Endothelial cell of umbilical vein (primary cell): ENCODE results near the gene AIG1. TPM values are rescaled to one million over a fixed set of nuclear protein-coding genes. Genes with fewer than 3 reads are reported as not detected.

Experiments
- BruUV-seq: library from RNA; stranded (reverse); fragments of 400-500 nt; replicated peaks from 2 replicates; lab custom pipeline; 2021; lab: Mats Ljungman, UMichigan
- CTCF ChIA-PET: fragments of 300-600, 350-600 bp; sonication (Branson Sonifier 250); formaldehyde crosslinking; loops from one replicate; lab custom pipeline; 2021; ENCODE audit warnings: antibody characterized with exemption, inconsistent platforms; lab: Charles Lee
- POLR2A ChIA-PET: fragments of 300-600, 350-600 bp; sonication (Branson Sonifier 250); formaldehyde crosslinking; loops from one replicate; lab custom pipeline; 2021; ENCODE audit warnings: antibody characterized with exemption, inconsistent platforms; lab: Charles Lee
- DNase-seq: peaks from one replicate; pipeline ENCODE4 v3.0.0-alpha.2; 2011; ENCODE audit warnings: low read depth, low spot score
- FAIRE-seq: peaks from 2 replicates; lab custom pipeline; 2011; peaks lifted over from hg19 to GRCh38; lab: Jason Lieb, UNC
- H2AFZ ChIP-seq: 2 replicates; pipeline ENCODE4 v1.6.0; 2012; ENCODE audit warnings: low read depth, low read length, control low read depth, inconsistent platforms
- H3K27ac ChIP-seq: 2 replicates; pipeline ENCODE4 v1.5.1; 2011; ENCODE audit warnings: low read depth, mild to moderate bottlenecking, control low read depth, low read length, moderate library complexity; ENCODE audit not compliant: insufficient read depth
- H3K27me3 ChIP-seq, 2 experiments: 2 replicates each; pipeline versions ENCODE4 v1.6.0 to v1.6.1; 2011; ENCODE audit warnings: low read length in 2 of 2, mixed read lengths in 1 of 2; ENCODE audit not compliant: control insufficient read depth in 2 of 2, insufficient read depth in 2 of 2
- H3K36me3 ChIP-seq, 2 experiments: 2 replicates in 1 of 2; 3 replicates in 1 of 2; pipeline ENCODE4 v1.5.1; 2011; ENCODE audit warnings: low read length in 2 of 2, mild to moderate bottlenecking in 1 of 2, moderate library complexity in 1 of 2; ENCODE audit not compliant: control insufficient read depth in 2 of 2, insufficient read depth in 2 of 2; ENCODE audit errors: extremely low read depth in 1 of 2
- H3K4me1 ChIP-seq: 3 replicates; pipeline ENCODE4 v1.5.1; 2011; ENCODE audit warnings: mild to moderate bottlenecking, low read length; ENCODE audit not compliant: control insufficient read depth, insufficient read depth; ENCODE audit errors: extremely low read depth
- H3K4me2 ChIP-seq: 2 replicates; pipeline ENCODE4 v1.6.1; 2011; ENCODE audit warnings: low read length, control low read depth, mixed read lengths; ENCODE audit not compliant: insufficient read depth
- H3K4me3 ChIP-seq, 3 experiments: fragments of 200-600 bp in 1 of 3; sonication (generic), shearing (Covaris generic) in 1 of 3; replicated peaks in 1 of 3; 2 replicates each; pipeline ENCODE4 v1.5.1; 2011 to 2016; ENCODE audit warnings: control low read depth in 3 of 3, low read length in 3 of 3, mild to moderate bottlenecking in 2 of 3, inconsistent platforms in 1 of 3, low read depth in 1 of 3, moderate library complexity in 1 of 3; ENCODE audit not compliant: insufficient read depth in 1 of 3
- H3K79me2 ChIP-seq: 2 replicates; pipeline ENCODE4 v1.6.0; 2012; ENCODE audit warnings: low read length, inconsistent platforms; ENCODE audit not compliant: control insufficient read depth, insufficient read depth
- H3K9ac ChIP-seq: replicated peaks from 2 replicates; pipeline ENCODE3; 2011; ENCODE audit warnings: low read length, control low read depth; ENCODE audit not compliant: insufficient read depth; ENCODE audit errors: extremely low read depth
- H3K9me1 ChIP-seq: replicated peaks from 3 replicates; pipeline ENCODE4 v1.6.0; 2011; ENCODE audit warnings: mild to moderate bottlenecking, low read length; ENCODE audit not compliant: control insufficient read depth, insufficient read depth; ENCODE audit errors: extremely low read depth
- H3K9me3 ChIP-seq: replicated peaks from 2 replicates; pipeline ENCODE4 v1.5.1; 2012; ENCODE audit warnings: low read length, inconsistent platforms; ENCODE audit not compliant: control insufficient read depth, insufficient read depth
- H4K20me1 ChIP-seq: replicated peaks from 2 replicates; pipeline ENCODE3; 2011; ENCODE audit warnings: mild to moderate bottlenecking, low read length; ENCODE audit not compliant: control insufficient read depth, insufficient read depth; ENCODE audit errors: extremely low read depth
- CTCF ChIP-seq, 2 donors: IDR thresholded peaks; 1 replicate in 1 of 2; 2 replicates in 1 of 2; pipeline ENCODE4 v1.5.1; 2011; ENCODE audit warnings: low read length in 2 of 2, mild to moderate bottlenecking in 2 of 2, moderate library complexity in 2 of 2, control low read depth in 1 of 2, inconsistent platforms in 1 of 2, low read depth in 1 of 2; ENCODE audit not compliant: insufficient read depth in 1 of 2; ENCODE audit errors: extremely low read depth in 1 of 2
- EZH2 ChIP-seq: IDR thresholded peaks from 2 replicates; pipeline ENCODE4 v1.6.1; 2012; ENCODE audit warnings: borderline replicate concordance, low read depth, mild to moderate bottlenecking, moderate library complexity, low read length, inconsistent platforms; ENCODE audit not compliant: severe bottlenecking
- FOS ChIP-seq: IDR thresholded peaks from 2 replicates; pipeline ENCODE4 v1.6.1; 2011; ENCODE audit warnings: mild to moderate bottlenecking, low read length, moderate library complexity, borderline replicate concordance; ENCODE audit not compliant: insufficient read depth
- GATA2 ChIP-seq: IDR thresholded peaks from 2 replicates; pipeline ENCODE4 v1.7.0; 2011; ENCODE audit warnings: low read depth, mild to moderate bottlenecking, moderate library complexity, mixed read lengths, low read length; ENCODE audit not compliant: insufficient read length, insufficient read depth
- JUN ChIP-seq: IDR thresholded peaks from 2 replicates; pipeline ENCODE4 v1.6.1; 2011; ENCODE audit warnings: borderline replicate concordance, low read depth; ENCODE audit not compliant: insufficient read length, insufficient read depth
- MAX ChIP-seq: IDR thresholded peaks from 2 replicates; pipeline ENCODE4 v1.6.1; 2011; ENCODE audit not compliant: insufficient read depth, insufficient read length
- MYC ChIP-seq: IDR thresholded peaks from one replicate; pipeline ENCODE4 v1.6.1; 2011; ENCODE audit warnings: mild to moderate bottlenecking, low read depth, low read length
- POLR2A ChIP-seq: IDR thresholded peaks from 2 replicates; pipeline ENCODE4 v1.6.1; 2012; ENCODE audit warnings: low read depth, mild to moderate bottlenecking, control low read depth, low read length
- POLR2AphosphoS5 ChIP-seq: IDR thresholded peaks from 2 replicates; pipeline ENCODE4 v1.6.1; 2012; ENCODE audit warnings: low read depth, mild to moderate bottlenecking, control low read depth, low read length, moderate library complexity; ENCODE audit not compliant: insufficient read depth
- dilution Hi-C: fragments of 300-500 bp; cut with MboI; formaldehyde crosslinking; loops from one replicate; pipeline ENCODE4 v1.15.0; 2019; ENCODE audit warnings: low sequenced_read_pairs; ENCODE audit not compliant: extremely low pct_ligation_motif_present
- intact Hi-C: fragments of 100-400 bp; cut with micrococcal nuclease; formaldehyde crosslinking; loops from one replicate; pipeline ENCODE4 v1.10.0; 2022
- polyA plus RNA-seq, 4 experiments: library from polyadenylated mRNA; depleted of rRNA in 3 of 4; stranded (reverse) in 3 of 4; unstranded in 1 of 4; fragments of >200 nt; gene quantifications; 2 replicates each; pipeline versions ENCODE4 v1.2.1 to v1.2.3, GENCODE V29; 2011 to 2012; ENCODE audit warnings: missing spikeins in 1 of 4
- total RNA-seq: library from RNA; stranded (reverse); gene quantifications from 2 replicates; pipeline ENCODE4 v1.2.3, GENCODE V29; 2021

Gene AIG1
- total and polyA plus RNA-seq, 2 donors (not counting 3 experiments of a cell fraction or from before 2014, with no cell fraction given): 17.7 to 22.7 TPM

GRCh38 chr6:143068001-143068400 lies 7.3 kb downstream of the AIG1 start:
- Histone ChIP-seq H3K27me3 (no peaks in the 10 kb centered on the region), H3K4me2 (no peak overlapping the region), H3K9ac (no peak overlapping the region), H3K4me3 (no peak overlapping the region), H3K9me3 (no peaks in the 10 kb centered on the region), H2AFZ (no peak overlapping the region), H3K4me1 (no peaks in the 10 kb centered on the region), H3K27ac (no peak overlapping the region), H3K36me3 (no peaks in the 10 kb centered on the region), H3K79me2 (no peaks in the 10 kb centered on the region), H4K20me1 (no peaks in the 10 kb centered on the region), H3K9me1 (no peaks in the 10 kb centered on the region)
- ChIA-PET POLR2A (no interaction called here), CTCF (no interaction called here)
- dilution Hi-C loops (no loop called here), intact Hi-C loops (loop anchor here (10.0 kb wide), 1 partner anchor 357 kb away; no protein-coding TSS in a partner anchor)
- DNase-seq (no peak), FAIRE-seq (no peak)
- no TSS peak for BruUV-seq
- TF ChIP-seq POLR2A: no peak
- no peak for TF ChIP-seq CTCF (IDR thresholded peaks at IDR 0.05; ENCODE audit: extremely low read depth in 1 of 2, insufficient read depth in 1 of 2, low read depth in 1 of 2, low read length in 2 of 2)

DNA sequence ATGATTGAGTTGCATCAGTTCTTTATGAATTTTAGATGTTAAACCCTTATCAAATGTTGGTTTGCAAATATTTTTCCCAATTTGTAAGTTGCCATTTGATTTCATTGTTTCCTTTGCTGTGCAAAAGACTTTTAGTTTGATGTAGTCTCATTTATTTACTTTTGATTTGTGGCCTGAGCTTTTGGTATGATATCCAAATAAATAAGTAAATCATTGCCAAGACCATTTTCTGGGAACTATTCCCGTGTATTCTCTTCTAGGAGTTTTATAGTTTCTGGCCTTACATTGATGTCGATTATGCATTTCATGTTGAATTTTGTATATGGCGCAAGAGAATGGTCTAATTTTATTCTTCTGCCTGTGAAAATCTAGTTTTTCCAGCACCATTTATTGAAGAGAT lies 13.4 kb downstream of the AIG1 start:
- no peaks in the 10 kb centered on the region for H3K9me3 ChIP-seq
- no peak overlapping the region for H3K4me3 ChIP-seq
- no peak overlapping the region for H3K27ac ChIP-seq
- no peak for TF ChIP-seq POLR2A
- TF ChIP-seq EZH2: no peak
- TF ChIP-seq MYC: no peak
- no peak for TF ChIP-seq GATA2
- TF ChIP-seq FOS: no peak
- TF ChIP-seq POLR2AphosphoS5: no peak
- no peak for TF ChIP-seq CTCF (IDR thresholded peaks at IDR 0.05; ENCODE audit: extremely low read depth in 1 of 2, insufficient read depth in 1 of 2, low read depth in 1 of 2, low read length in 2 of 2)
- no peak for TF ChIP-seq MAX
- TF ChIP-seq JUN: no peak
- intact Hi-C loops (no loop called here), dilution Hi-C loops (no loop called here)
- DNase-seq: no peak
- no TSS peak for BruUV-seq
- H2AFZ ChIP-seq: no peak overlapping the region
- no peaks in the 10 kb centered on the region for H4K20me1 ChIP-seq
- ChIA-PET POLR2A (no interaction called here), CTCF (no interaction called here)
- H3K9ac ChIP-seq: no peak overlapping the region
- no peaks in the 10 kb centered on the region for H3K27me3 ChIP-seq
- no peaks in the 10 kb centered on the region for H3K36me3 ChIP-seq
- H3K4me1 ChIP-seq: no peaks in the 10 kb centered on the region
- no peak for FAIRE-seq
- no peaks in the 10 kb centered on the region for H3K9me1 ChIP-seq
- H3K4me2 ChIP-seq: no peak overlapping the region
- H3K79me2 ChIP-seq: no peaks in the 10 kb centered on the region
